ENCODE measurements around the gene ING2.

- TF ChIP-seq CTCF (IDR thresholded peaks at IDR 0.05) (no peak), POLR2A (IDR thresholded peaks at IDR 0.05) (no peak)
Observed at GRCh38 chr4:183469936-183470335, 34.9 kb upstream of the ING2 start.
